ENCODE results near the gene CXCR5.

CXCR5 gene

GRCh38 chr11:118908901-118909618 is 25.4 kb downstream of the CXCR5 start (continued):
- TF ChIP-seq ZBTB44 (tag by site-specific recombination; IDR thresholded peaks at IDR 0.05) (no peak), ZNF350 (tag by site-specific recombination; IDR thresholded peaks at IDR 0.05) (no peak), ZNF121 (tag by site-specific recombination; IDR thresholded peaks at IDR 0.05) (no peak), ZNF830 (tag by site-specific recombination; IDR thresholded peaks at IDR 0.05; ENCODE audit: low read depth) (no peak), ZSCAN23 (tag by site-specific recombination; IDR thresholded peaks at IDR 0.05) (no peak; the same call in 1 of the 2 replicates), GLI2 (tag by site-specific recombination; IDR thresholded peaks at IDR 0.05; ENCODE audit: borderline replicate concordance, low read depth) (no peak), ZNF311 (tag by site-specific recombination; IDR thresholded peaks at IDR 0.05; ENCODE audit: borderline replicate concordance) (no peak), ZNF341 (tag by site-specific recombination; IDR thresholded peaks at IDR 0.05; ENCODE audit: low read depth) (peak; percentile 79), ZNF747 (tag by site-specific recombination; IDR thresholded peaks at IDR 0.05) (no peak), ZNF473 (tag by site-specific recombination; IDR thresholded peaks at IDR 0.05) (no peak), ZNF239 (tag by site-specific recombination; IDR thresholded peaks at IDR 0.05) (no peak), ZNF24 (tag by site-specific recombination; IDR thresholded peaks at IDR 0.05) (0 out of 2 replicates have a peak, but pooled peaks have one; percentile 38), ZNF785 (tag by site-specific recombination; IDR thresholded peaks at IDR 0.05) (no peak), SCRT1 (tag by site-specific recombination; IDR thresholded peaks at IDR 0.05; ENCODE audit: borderline replicate concordance) (no peak), ZEB2 (tag by site-specific recombination; IDR thresholded peaks at IDR 0.05) (peak; percentile 40; the same call in 1 of the 2 replicates), KLF17 (tag by site-specific recombination; IDR thresholded peaks at IDR 0.05) (0 out of 2 replicates have a peak, but pooled peaks have one; percentile 35), ZNF202 (tag by site-specific recombination; IDR thresholded peaks at IDR 0.05; ENCODE audit: borderline replicate concordance) (no peak), ZNF621 (tag by site-specific recombination; IDR thresholded peaks at IDR 0.05) (no peak), ZNF560 (tag by site-specific recombination; IDR thresholded peaks at IDR 0.05; ENCODE audit: borderline replicate concordance) (no peak), ZNF600 (tag by site-specific recombination; IDR thresholded peaks at IDR 0.05) (peak; percentile 47; the same call in 1 of the 2 replicates), ZNF610 (tag by site-specific recombination; IDR thresholded peaks at IDR 0.05; ENCODE audit: borderline replicate concordance) (no peak), ZBTB48 (tag by site-specific recombination; IDR thresholded peaks at IDR 0.05) (peak; percentile 83), ZNF16 (tag by site-specific recombination; IDR thresholded peaks at IDR 0.05; ENCODE audit: low read depth) (no peak), ZNF76 (tag by site-specific recombination; IDR thresholded peaks at IDR 0.05; ENCODE audit: borderline replicate concordance, low read depth) (no peak), ZNF133 (tag by site-specific recombination; IDR thresholded peaks at IDR 0.05) (no peak), MZF1 (tag by site-specific recombination; IDR thresholded peaks at IDR 0.05; ENCODE audit: borderline replicate concordance) (peak; percentile 44; the same call in 1 of the 2 replicates)
- TF ChIP-seq, protein P1, sequence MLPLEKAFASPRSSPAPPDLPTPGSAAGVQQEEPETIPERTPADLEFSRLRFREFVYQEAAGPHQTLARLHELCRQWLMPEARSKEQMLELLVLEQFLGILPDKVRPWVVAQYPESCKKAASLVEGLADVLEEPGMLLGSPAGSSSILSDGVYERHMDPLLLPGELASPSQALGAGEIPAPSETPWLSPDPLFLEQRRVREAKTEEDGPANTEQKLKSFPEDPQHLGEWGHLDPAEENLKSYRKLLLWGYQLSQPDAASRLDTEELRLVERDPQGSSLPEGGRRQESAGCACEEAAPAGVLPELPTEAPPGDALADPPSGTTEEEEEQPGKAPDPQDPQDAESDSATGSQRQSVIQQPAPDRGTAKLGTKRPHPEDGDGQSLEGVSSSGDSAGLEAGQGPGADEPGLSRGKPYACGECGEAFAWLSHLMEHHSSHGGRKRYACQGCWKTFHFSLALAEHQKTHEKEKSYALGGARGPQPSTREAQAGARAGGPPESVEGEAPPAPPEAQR (tag by site-specific recombination; IDR thresholded peaks at IDR 0.05), result no peak
- TF ChIP-seq, protein P2, sequence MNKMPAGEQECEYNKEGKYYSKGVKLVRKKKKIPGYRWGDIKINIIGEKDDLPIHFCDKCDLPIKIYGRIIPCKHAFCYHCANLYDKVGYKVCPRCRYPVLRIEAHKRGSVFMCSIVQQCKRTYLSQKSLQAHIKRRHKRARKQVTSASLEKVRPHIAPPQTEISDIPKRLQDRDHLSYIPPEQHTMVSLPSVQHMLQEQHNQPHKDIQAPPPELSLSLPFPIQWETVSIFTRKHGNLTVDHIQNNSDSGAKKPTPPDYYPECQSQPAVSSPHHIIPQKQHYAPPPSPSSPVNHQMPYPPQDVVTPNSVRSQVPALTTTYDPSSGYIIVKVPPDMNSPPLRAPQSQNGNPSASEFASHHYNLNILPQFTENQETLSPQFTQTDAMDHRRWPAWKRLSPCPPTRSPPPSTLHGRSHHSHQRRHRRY (tag by site-specific recombination; IDR thresholded peaks at IDR 0.05), result no peak
- TF ChIP-seq, protein P3, sequence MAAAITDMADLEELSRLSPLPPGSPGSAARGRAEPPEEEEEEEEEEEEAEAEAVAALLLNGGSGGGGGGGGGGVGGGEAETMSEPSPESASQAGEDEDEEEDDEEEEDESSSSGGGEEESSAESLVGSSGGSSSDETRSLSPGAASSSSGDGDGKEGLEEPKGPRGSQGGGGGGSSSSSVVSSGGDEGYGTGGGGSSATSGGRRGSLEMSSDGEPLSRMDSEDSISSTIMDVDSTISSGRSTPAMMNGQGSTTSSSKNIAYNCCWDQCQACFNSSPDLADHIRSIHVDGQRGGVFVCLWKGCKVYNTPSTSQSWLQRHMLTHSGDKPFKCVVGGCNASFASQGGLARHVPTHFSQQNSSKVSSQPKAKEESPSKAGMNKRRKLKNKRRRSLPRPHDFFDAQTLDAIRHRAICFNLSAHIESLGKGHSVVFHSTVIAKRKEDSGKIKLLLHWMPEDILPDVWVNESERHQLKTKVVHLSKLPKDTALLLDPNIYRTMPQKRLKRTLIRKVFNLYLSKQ (tag by site-specific recombination; IDR thresholded peaks at IDR 0.05; ENCODE audit: borderline replicate concordance), result no peak
- TF ChIP-seq, protein P4, sequence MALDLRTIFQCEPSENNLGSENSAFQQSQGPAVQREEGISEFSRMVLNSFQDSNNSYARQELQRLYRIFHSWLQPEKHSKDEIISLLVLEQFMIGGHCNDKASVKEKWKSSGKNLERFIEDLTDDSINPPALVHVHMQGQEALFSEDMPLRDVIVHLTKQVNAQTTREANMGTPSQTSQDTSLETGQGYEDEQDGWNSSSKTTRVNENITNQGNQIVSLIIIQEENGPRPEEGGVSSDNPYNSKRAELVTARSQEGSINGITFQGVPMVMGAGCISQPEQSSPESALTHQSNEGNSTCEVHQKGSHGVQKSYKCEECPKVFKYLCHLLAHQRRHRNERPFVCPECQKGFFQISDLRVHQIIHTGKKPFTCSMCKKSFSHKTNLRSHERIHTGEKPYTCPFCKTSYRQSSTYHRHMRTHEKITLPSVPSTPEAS (tag by site-specific recombination; IDR thresholded peaks at IDR 0.05), result no peak
- TF ChIP-seq, protein P5, sequence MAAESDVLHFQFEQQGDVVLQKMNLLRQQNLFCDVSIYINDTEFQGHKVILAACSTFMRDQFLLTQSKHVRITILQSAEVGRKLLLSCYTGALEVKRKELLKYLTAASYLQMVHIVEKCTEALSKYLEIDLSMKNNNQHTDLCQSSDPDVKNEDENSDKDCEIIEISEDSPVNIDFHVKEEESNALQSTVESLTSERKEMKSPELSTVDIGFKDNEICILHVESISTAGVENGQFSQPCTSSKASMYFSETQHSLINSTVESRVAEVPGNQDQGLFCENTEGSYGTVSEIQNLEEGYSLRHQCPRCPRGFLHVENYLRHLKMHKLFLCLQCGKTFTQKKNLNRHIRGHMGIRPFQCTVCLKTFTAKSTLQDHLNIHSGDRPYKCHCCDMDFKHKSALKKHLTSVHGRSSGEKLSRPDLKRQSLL (tag by site-specific recombination; IDR thresholded peaks at IDR 0.05), result no peak
